T47D (cell line): Measurements from ENCODE around the gene TMEM175.
A peak's percentile ranks its signal among the peaks of the same experiment; 100 is the strongest.
"Not testable (repeated sequence)": the region's sequence is repeated elsewhere in the genome, so short reads cannot be mapped to it uniquely, and the experiment has no call there.

Source experiments
- DNase-seq, 2 experiments: peaks; one replicate each; pipeline versions ENCODE4 v3.0.0 to v3.0.0-alpha.2; 2011 to 2012; ENCODE audit warnings: low read depth in 1 of 2, low spot score in 1 of 2
- JUND ChIP-seq: IDR thresholded peaks from 2 replicates; pipeline ENCODE4 v1.6.1; 2012; ENCODE audit warnings: low read depth
- in situ Hi-C: cut with HindIII; loops from 2 replicates; pipeline ENCODE4 v1.10.0; 2016; ENCODE audit warnings: low sequenced_read_pairs, low pct_unique_long_range_greater_than_20kb

TMEM175 gene

GRCh38 chr4:968621-969394 lies 36.5 kb downstream of the TMEM175 start:
- TF ChIP-seq JUND: no peak
- DNase-seq: no peak
- in situ Hi-C loops: no loop called here

- in situ Hi-C loops: no loop called here
- DNase-seq: no peak
- no peak for TF ChIP-seq JUND
These were observed 37.9 kb downstream of the TMEM175 start for GRCh38 chr4:970046-970745.

GRCh38 chr4:970854-971520 lies 38.7 kb downstream of the TMEM175 start:
- TF ChIP-seq JUND: no peak
- in situ Hi-C loops: no loop called here
- peak in 1 of 2 experiments; percentile 31 for DNase-seq

- no peak for TF ChIP-seq JUND
- DNase-seq: no peak
- in situ Hi-C loops: no loop called here
These were observed 39.6 kb downstream of the TMEM175 start for GRCh38 chr4:971666-972500.

- in situ Hi-C loops: no loop called here
- TF ChIP-seq JUND: no peak
- peak; percentile 33 to 76 for DNase-seq
These were observed 40.6 kb downstream of the TMEM175 start for GRCh38 chr4:972651-973424.

- DNase-seq: peak; percentile 90 to 97
- TF ChIP-seq JUND: no peak
- in situ Hi-C loops: no loop called here
These were observed 41.5 kb downstream of the TMEM175 start, which contains the start of gene DGKQ for GRCh38 chr4:973431-974397. DGKQ (minus strand) TSS chr4:973569; CDS start chr4:973482, 87 bp downstream.

GRCh38 chr4:974668-975067 lies 42.4 kb downstream of the TMEM175 start:
- no peak for DNase-seq
- in situ Hi-C loops: no loop called here
- no peak for TF ChIP-seq JUND

- in situ Hi-C loops: not testable (repeated sequence)
These were observed 43.8 kb downstream of the TMEM175 start for GRCh38 chr4:976016-976415.

GRCh38 chr4:978957-979701 lies 46.9 kb downstream of the TMEM175 start:
- no peak for DNase-seq
- TF ChIP-seq JUND: no peak
- in situ Hi-C loops: no loop called here

More at GRCh38 chr4:976016-976415, 43.8 kb downstream of the TMEM175 start:
- DNase-seq: not testable (repeated sequence)

- no peak for TF ChIP-seq JUND
- DNase-seq: no peak
- in situ Hi-C loops: no loop called here
These were observed 50.0 kb downstream of the TMEM175 start for GRCh38 chr4:982291-982690.
